HG02642 (cell line): ENCODE results near the gene C17orf50.
"Not testable (repeated sequence)": the region's sequence is repeated elsewhere in the genome, so short reads cannot be mapped to it uniquely, and the experiment has no call there.

Experiments used
- ATAC-seq: cut with Tn5 transposase; IDR thresholded peaks from one replicate; pipeline ENCODE4 v1.9.1; 2021; ENCODE audit warnings: mild to moderate bottlenecking; ENCODE audit not compliant: unreplicated experiment, poor library complexity

C17orf50 gene

DNA sequence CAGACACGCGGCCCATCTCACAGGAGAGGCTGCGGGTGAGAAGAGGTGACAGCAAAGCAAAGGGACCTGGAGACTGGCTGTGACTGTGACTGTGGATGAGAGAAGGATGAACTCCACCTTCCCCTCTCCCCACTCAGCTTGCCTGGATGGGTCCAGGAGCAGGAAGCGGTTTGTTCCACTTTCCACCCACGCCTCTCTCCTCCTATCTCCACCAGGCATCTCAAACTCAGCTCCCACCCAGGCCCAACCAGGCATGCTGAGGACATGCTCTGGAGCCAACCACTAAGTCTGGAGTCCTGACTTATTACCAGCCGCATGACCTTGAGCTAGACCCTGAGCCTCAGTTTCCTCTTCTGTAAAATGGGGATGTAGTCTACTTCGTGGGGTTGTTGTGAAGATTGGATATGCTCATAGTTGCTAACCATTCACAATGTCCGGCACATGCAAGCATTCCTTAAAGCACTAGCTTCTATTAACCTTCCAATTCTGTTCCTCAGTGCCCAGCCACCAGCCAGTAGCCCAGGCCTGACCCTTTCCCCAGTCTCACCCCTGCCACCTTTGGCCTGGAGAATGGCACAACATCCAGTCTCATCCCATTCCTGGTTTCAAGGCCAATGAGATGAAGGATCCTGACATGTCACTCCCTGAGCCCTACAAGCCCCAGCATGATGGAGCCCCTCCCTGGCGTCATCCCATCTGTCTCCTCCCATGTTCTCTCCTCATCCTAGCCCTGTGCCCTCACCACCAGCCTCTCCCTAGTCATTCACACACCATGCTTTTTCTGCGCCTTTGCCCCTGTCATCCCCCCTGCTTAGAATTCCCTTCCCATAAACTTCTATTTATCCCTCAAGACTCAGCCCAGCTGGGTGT lies 9.9 kb upstream of the C17orf50 start:
- no peak for ATAC-seq

DNA sequence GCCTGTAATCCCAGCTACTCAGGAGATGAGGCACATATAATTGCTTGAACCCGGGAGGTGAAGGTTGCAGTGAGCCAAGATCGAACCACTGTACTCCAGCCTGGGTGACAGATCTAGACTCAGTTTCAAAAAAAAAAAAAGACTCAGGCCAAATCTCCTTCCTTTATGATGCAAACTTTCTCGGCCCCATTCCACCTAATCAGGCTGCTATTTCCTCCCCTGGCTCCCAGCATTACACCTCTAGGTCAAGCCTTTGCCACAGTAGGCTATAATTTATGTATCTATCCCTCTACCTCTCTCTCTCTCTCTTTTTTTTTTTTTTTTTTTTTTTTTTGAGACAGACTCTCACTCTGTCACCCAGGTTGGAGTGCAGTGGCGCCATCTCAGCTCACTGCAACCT lies 9.1 kb upstream of the C17orf50 start:
- not testable (repeated sequence) for ATAC-seq

DNA sequence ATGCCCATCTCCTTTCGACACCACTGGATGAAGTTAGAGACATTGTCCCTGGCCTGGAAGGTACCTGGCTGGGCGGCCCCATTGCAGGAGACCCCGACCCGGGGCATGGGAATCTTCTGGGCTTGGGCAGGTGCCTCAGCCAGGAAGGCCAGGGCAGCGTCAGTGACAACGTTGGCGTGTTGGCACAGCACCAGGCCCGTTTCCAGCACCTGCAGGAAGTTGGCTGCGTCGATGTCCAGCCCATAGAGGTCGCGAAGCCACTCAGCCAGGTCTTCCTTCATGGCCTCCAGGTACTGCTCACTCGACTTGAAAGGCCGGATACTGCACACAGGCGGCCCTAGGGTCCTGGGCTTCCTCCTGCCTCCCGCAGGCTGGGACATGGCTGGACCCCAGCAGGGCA lies 8.2 kb upstream of the C17orf50 start:
- no peak for ATAC-seq

DNA sequence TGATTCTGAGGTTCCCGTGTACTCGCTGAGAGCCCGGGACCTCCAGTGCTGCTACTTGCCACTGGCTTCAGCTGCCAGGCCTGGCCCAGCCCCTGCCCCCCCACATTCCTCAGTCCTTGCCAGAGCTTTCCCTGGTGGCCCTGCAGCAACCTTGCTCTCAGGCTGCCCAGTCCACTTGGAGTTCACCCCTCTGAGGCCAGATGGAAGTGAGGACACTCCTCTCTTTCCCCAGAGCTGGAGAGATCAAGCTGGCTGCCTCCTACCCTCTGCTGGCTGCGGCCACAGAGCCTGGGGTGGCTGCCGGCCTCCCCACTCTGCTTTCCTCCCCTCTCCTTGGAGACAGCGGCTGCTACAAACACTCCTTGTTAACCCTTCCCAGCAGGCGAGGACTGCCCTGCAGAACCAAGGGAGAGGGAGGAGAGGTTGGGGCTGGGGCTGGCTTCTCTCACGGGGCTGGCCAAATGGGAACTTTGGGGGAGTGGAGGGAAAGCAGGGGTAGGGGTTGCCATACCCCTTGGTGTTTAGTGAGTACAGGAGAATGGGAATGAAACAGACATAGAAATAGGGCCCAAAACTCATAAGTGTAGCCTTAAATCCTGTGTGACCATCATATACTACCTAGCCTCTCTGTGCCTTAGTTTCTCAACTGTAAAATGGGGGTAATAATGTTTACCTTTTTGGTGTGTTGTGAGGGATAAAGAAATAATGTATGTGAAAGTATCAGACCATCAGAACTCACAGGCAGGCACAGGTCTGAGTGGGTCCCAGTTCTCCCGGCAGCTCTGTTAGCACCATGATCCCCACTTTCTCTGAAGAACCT lies 7.5 kb upstream of the C17orf50 start, which contains the start of gene GAS2L2:
TSS of gene GAS2L2 (minus strand) at position 295 of the 820 bp plus-strand sequence. CDS start 389 bp downstream, outside the sequence.
- no peak for ATAC-seq

DNA sequence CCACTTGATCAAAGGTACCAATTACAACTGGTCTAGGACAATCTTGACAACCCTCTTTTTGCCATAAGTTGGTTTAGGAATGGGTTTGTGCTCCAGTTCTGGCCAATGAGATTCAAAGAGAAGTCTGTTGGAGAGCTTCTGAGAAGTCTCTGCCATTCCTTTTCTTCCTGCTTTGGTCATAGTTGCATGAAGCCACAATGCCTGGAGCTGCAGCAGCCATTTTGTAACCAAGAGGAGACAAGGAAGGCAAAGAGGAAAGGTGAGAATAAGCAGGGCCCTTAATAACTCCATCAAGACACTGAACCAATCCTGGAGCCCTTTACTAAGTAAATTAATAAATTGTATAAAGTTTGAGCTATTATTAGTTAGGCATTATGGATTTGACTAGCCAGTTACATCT lies 3.4 kb upstream of the C17orf50 start:
- ATAC-seq, result no peak

DNA sequence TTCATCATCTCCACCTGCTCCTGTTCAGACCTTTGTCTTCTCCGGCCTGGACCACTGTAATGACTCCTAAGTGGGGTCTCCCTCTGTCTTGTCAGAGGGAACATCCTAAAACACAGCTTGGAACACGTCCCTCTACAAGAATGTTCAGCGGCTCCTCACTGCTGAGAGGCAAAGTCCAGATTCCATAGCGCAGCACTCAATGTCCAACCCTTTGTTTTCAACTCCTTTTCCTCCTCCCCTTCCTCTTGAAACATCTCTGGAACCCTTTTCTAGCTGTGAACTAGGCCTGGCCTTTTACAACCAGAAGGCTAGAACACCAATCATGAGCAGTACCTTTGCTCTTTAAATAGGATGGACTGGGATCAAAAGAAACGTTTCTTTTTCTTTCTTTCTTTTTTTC lies 914 bp downstream of the C17orf50 start:
- no peak for ATAC-seq

DNA sequence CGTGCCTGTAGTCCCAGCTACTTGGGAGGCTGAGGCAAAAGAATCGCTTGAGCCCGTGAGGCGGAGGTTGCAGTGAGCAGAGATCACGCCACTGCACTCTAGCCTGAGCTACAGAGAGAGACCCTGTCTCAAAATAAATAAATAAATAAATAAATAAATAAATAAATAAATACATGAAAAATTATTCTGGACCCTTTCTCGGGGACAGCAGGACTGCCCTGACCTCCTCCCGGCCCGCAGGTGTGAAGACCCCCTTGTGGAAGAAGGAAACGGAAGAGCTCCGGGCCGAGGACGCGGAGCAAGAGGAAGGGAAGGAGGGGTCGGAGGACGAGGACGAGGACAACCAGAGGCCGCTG lies 3.1 kb downstream of the C17orf50 start:
- no peak for ATAC-seq

DNA sequence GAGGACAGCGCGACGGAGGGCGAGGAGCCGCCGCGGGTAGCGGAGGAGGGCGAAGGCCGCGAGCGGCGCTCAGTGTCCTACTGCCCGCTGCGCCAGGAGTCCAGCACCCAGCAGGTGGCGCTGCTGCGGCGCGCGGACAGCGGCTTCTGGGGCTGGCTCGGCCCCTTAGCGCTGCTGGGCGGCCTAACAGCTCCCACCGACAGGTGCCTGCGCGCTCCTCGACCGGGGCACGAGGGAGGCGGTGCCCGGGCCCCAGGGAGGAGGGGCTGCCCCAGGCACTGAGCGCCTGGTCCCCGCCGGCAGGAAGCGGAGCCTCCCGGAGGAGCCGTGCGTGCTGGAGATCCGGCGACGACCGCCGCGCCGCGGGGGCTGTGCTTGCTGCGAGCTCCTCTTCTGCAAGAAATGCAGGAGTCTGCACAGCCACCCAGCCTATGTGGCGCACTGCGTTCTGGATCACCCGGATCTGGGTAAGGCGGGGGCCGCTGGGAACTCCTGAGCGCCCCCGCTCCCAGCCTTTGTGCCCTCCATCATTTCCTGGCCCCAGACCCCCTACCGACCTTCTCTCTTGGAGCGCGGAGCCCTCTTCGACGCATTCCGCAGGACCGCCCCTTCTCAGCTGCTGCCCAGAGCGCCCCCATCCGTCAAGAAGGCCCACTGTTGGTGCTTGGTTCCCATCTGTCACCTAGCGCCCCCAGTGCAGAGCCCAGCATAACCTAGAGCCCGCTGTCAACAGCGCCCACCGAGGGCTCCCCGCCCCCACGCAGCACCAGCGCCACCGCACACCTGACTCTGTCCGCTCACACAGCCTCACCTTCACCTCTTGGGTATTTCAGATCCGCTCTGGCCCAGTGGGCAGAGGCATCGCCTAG lies 3.7 kb downstream of the C17orf50 start:
- peak; percentile 93 for ATAC-seq

DNA sequence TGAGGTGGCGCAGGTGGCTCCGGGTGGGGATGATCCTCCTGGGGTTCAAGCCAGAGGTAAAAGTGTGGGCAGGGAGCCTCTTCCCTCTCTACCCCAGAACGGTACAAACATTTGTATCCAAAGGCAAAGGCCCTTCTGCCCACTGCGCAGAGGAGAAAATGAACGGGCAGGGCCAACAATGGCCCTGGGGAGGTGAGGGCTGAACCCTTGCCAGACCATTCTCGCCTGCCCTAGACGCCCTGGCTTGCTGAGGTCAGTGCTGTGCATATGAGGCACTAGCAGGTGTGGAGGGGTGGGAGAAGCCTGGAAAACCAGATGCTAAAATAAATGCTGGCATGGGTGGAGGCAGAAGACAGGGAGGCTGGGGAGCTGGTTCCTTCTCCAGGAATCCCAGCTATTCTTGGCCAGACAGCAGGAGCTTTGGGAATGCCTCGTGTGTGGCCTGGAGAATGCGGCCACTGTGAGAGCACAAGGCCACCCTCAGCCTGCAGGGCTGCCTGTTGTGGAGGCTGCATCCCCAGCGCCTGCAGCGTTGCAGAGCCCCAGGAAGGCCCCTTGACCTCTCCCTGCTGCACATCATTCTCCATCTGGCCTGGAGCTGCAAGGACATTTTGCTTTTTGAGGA lies 4.5 kb downstream of the C17orf50 start:
- ATAC-seq, result no peak

DNA sequence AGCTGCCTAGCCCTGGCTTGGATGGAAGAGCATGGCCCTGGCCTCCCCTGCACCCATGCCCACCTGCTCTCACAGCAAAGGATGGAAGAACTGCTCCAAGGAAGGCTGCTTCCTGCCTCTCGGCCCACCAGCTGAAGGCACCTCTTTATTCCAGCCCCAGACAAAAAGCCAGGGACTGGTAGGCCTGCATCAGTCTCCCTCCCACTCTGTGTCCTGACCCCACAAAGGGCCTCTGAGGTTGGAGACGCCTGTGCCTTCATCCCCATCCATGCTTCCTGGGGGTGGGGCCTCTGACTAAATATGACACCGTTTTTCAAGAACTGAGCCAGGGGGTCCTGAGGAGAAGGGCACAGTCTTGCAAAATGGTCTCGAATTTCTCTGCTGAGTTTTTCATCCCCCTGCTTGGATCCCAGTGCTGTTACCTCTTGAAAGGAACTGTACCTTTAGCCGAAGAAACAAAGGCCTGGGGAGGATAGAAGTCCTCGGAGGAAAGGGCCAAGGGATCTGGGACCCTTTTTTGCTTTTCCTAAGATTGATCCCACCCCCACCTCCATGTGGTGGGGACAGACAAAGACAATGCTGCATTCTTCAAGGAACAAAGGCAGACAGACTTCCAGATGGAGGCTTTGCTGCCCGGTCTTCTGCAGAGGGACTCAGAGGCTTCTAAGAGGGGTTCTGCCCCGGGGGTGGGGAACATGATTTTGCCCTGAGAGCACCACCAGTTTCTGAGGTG lies 5.2 kb downstream of the C17orf50 start:
- ATAC-seq, result no peak

DNA sequence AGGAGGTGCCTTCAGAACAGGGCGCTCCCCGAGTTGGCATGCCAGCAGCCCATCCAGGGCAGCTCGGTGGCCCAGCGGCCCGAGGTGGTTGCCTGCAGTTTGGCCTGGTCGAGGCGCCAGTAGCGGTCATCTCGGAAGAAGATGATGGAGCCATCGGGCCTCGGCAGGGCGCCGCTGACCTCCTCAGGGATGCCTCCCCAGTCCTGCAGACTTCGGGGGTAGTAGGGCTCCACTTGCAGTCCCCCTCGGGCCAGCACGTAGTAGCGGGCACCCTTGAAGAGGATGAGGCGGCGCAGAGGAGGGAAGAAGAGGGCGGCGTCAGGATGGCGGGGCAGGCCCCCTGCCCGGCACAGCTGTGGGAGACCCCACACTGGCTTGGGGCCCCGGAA lies 5.8 kb downstream of the C17orf50 start:
- ATAC-seq, result no peak

DNA sequence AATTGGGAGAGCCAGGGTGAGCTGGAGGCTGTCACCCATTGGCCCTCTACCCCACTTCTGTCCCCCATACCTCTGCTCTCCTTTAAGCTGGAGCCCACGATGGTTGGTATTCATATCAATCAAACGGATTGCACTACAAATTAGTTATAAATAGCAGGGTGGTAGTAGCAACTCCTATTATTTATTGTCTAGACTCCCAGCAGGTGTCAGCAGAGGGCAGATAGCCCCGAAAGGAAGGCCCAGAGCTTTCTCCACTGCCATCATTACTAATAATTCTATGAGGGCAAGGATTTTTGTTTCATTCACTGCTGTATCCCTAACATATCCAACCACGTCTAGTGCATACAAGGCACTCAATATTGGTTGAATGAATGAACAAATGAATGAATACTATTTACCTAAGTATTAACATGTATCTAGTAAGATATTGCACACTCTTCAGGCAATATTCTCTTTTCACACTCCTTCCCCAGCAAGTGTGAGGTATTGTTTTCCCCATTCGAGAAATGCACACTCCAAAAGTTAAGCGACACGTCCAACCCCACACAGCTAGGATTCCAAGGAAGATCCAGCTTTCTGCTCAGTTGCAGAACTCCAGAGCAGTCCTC lies 6.3 kb downstream of the C17orf50 start:
- ATAC-seq, result no peak

DNA sequence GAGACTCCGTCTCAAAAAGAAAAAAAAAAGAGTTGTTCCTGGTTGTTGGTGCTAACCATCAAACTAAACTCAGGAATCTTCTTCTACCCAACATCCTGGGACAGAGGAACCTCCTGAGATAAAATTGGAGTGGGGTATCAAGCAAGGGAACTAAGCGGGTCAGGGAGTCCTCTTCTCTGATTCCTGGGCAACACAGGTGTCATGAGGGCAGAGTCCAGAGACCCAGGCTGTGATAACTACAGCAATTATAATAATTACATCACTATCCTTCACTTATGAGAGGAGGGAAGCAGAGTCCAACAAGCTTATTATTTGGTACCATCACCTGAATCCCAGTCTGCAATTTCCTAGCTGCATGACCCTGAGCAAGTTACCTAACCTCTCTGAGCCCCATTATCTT lies 8.1 kb downstream of the C17orf50 start:
- no peak for ATAC-seq

DNA sequence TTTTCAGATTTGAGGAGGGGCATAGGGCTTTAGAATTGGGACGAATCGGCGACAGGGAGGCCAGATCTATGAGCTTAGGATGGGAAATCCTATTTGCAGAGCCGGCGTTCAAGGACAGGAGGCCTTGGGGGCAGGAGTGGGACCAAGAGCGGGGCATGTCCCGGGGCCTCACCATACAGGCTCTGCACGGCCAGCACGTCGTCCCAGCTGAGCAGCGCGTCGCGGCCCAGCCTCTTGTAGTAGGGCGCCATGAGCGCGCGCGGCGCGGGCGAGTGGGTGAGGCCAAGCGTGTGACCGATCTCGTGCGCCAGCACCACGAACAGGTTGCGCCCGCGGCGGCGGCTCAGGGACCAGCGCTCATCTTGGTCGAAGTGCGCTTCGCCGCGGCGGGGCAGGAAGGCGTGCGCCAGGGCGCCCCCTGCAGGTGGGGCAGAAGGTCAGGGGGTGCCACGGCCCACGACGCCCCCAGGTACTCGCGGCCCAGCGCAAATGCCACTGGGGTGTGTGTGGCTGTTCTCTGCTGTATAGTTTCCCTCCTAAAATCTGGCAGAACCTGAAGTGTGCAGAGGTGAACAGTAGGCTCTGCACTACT lies 9.3 kb downstream of the C17orf50 start:
- no peak for ATAC-seq

DNA sequence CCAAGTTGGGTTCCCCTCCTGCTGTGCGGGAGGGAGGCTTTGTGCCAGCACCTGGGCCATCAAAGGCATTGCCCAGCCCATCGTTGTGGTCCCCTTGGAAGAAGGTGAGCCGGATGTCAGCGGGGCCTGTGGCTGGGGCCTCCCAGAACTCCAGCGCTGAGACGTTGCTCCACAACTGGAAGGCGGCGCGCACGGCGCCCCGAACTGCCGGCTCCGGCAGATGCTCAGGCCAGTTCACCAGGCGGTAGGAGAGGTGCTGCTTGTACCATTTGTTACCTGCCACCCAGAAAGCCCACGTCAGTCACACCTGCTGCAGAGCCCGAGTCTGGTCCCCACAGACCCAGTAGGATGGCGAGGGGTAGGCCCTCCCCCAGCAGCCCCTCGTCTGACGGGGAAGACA lies 12.4 kb downstream of the C17orf50 start:
- no peak for ATAC-seq

DNA sequence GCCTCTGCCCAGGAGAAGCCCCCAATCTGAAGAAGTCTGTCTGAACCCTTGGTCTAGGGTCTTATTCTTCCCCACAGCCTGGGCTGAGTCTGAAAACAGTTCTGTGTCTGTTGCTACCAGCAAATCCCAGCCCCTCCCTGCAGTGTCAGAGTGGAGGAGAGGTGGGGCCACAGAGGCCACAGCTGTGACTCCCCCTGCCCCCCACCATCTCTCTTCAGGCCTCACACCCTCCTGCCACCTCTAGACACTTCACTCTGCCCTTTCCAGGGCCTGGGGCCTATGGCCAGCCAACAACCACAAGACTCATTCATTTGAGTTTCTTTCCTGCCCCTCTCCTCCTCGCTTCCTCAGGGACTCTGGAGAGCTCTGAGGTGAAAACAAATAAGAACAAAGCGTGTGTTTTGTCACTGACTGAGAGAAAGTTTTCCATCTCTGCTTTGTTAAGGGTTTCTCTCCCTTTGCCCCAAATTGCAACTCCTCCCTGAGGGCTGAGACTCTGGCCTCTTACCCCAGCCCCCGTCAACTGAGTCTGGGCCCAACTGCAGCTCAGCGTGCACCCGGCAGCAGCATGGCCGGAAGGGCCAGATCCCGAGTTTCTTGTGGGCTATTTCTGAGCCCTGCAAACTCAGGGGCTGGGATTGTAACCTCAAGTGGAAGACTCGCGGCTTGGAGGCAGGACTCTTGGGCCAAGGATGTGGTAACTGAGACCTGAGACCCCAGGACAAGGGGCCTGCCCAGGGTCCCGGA lies 13.2 kb downstream of the C17orf50 start:
- ATAC-seq, result no peak

DNA sequence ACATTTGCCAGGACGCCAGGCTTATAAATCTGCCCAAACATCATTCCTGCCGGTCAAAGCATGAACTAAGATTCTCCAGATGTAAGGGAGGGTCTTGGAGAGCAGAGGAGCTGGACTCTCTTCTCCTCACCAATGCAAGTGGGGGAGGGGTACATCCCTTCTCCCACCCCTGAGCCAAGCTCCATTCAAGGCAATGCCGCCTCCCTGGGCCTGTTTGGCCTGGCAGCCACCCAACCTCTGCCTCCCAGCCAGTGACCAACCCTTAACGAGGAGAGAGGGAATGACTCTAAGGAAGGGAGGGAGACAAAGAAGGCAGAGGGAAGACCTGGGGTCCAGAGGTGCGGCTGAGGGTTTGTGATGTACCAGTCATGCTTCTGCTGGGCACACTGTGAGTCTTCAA lies 13.8 kb downstream of the C17orf50 start:
- no peak for ATAC-seq

DNA sequence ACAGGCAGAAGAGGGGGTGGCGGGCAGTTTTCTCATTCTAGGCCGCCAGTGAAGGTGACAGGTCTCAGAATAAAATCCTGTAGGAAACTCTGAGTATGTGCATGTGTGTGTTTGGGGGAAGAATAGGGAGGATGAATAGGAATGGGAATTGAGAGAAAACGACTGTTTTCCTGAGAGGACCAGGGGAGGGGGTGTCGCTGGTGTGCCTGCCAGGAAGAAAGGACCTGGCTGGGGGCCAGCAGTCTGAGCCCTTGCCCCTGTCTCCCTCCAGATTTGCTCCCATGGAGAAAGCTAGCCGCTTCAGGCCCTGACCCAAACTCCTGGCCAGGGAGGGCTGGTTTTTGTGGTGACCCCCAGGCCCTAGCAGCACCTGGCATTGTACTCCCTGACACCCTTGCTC lies 14.4 kb downstream of the C17orf50 start:
- no peak for ATAC-seq
